ENCODE data around the gene SNX14. TPM values are rescaled to one million over a fixed set of nuclear protein-coding genes. Genes with fewer than 3 reads are reported as not detected.

The SNX14 gene
- total RNA-seq, 1 donor from 2014 or later, result 74.7 TPM

- no peak for DNase-seq
These were observed 129.9 kb downstream of the SNX14 start for GRCh38 chr6:85463621-85464259.

DNA sequence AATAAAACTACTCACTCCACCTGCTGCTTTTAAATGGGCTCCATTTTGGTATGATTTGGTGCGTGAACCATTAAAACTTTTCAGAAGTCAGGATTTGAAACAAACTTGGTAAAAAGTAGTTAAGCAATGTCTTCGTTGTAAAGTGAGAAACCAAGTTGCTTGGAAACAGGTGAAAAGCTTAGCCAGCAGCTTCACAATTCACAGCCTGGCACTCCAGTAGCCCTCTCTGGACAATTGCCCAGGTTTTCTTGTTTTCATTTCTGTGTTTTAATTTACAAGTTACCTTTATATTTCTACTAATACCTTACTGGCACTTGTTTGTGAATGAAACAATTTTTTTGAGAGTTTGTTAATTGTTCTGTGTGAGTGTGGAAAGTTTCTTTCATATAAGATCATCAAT, 131.0 kb downstream of the SNX14 start:
- DNase-seq, result no peak

- no peak for DNase-seq
These were observed 131.9 kb downstream of the SNX14 start for GRCh38 chr6:85461798-85462170.

DNA sequence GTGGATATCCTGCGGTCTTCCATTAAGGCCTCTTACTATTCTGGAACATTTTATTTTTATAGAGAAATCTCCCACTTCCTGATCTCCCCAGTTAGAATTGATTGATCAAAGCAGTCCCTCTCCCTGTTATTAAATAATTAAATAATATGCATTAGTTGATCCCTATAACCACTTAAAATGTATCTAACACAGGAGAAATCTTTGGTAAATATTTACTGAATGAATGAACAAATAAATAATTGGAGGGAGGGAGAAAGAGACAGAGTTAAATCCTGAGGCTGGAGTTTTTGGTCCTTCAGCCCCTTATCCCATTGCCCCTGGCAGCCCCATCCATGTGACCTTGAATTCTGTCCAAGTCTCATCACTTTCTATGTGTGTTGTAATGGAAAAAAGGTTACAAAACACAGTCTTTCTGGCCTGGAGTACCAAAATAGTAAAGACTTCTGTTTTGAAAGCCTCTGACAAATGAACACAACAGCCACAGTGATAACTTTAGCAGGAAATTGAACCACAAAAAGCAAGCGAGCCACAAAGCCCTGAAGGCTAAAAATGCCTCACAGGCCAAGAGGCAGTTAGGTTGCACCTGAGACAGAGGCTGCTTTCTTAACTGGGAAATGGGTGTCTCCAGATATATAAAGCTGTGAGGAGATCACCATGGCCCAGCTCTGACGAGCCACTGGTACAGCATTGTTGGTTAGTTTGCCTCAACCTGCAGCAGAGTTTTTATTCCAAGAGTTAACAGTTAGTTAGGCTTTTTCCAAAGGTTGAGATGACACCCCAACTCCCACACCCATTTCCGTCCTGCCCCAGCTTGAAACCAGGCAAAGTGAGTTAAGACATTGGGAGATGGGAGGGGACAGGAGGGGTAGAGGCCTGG, 132.5 kb downstream of the SNX14 start:
- no peak for DNase-seq

DNA sequence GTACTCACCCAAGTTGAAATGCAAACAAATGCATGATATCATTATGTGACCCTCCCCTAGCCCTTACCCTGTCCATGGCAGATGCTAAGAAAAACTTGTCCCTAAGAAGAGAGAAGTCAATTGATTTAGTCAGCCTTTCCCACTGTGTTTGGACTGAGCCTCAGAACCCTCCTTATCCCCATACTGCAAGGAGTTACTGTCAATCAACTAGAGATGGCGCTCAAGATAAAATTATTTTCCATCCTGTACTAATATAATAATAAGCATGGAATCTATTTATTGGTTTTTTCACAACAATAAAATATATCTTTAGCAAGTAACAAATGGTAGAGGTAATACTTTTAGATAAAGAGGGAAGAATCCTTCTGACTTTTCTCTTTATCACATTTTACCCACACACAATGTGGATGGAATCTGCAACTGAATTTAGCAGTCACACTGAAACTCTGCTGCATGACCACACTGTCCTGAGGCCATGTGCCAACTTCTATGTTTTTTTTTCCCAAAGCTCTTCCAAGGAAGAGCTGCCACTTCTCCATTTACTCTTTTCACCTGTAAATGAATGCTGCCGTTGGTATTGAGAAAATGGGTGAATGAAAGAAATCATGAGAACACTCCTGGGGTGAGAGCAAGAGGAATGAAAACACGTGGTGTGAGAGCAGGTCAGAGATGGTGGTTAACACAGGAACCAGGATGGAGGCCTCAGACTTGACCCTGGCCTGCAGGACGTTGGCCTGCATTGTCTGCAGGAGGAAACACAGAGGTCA, 133.3 kb downstream of the SNX14 start:
- DNase-seq, result no peak

DNA sequence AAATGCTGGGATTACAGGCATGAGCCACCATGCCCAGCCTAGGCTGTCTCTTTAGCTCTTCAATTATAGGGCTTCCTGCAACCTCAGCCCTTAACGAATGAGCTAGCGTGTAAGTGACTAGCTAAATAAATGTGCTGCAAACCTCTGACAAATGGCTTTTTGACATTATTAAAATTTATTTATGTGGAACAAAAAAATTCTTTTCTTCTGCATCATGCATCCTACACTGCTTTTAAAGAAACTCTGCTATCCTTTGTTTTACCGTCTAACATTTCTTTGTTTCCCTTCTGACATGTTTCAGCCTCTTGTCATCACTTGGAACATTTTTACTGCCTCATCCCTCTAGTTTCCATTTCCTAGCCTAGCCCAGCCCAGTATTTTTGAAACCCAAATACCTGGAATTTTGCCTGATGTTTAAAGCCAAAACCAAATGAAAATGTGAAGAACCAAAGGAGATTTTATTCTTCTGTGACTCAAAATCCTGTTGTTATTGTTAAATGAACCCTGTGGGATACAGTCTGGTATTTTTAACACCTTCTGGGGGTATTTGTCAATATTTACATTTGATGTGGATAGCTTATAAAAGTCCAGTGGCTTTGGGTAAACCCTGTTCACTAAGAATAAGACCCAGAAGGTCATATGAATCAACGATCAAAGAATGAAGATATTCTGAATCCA, 134.3 kb downstream of the SNX14 start:
- DNase-seq, result peak; percentile 79

DNA sequence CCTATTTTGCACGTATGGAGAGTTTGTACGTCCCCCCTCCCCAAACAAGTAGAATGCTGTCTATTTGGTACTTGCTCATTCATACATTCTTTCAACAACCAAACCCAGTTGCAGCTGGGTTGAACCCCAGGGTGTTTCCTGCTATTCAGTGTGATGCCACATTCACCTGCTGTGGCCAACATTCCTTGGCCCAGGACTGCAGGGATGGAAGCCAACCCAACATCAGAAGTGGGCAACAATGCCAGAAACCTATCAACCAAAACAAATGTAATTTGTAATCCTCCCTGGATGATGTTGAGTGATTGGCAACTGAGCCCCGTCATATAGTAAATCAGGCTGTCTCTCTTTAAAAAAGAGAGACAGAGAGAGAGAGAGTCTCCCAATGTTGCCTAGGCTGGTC, 134.9 kb downstream of the SNX14 start:
- DNase-seq, result no peak

DNA sequence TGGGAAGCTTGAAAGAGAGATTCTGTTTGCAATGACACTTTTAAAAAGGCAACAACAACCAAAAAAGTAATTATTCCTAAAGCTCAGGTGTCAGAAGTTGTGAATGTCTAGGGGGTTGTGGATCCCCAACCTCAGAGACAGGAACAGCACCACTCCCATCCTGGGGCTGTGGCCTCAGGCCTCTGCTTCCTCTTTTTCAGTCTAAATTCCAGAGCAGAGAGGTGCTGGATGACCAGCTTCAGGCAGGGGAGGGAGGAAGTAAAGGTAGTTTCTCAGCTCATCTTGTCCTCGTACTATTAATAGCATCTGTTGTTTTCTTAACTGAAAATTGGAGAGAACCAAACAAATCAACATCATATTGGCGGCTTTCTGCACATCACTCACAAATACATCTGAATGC, 135.5 kb downstream of the SNX14 start:
- DNase-seq, result no peak

DNA sequence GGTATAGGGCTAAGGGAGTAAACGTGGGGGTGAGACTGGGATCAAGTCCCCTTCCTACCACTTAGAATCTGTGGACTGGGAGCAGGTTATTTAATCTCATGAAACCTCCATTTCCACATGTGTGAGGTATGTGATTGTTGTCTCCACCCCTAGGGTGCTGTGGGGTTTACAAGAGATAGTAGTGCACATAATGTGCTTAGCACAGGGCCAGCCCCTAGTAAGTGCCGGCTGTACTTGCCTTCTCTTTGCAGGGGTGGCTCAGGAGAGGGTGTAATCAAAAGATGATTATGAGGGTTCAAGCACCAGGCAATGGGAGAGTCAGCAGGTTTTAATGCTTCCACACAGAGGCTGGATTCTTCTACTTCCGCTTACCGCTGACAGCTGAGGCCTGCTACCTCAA, 136.9 kb downstream of the SNX14 start:
- no peak for DNase-seq

Other genes with a start within 250 kb of the SNX14 start
- gene NT5E, start 143.8 kb downstream of the SNX14 start, total RNA-seq, result 22.3 TPM
- gene SYNCRIP, start 49.0 kb upstream of the SNX14 start, total RNA-seq, result 79.6 TPM